ENCODE results near the gene MCOLN3. TPM values are rescaled to one million over a fixed set of nuclear protein-coding genes. Genes with fewer than 3 reads are reported as not detected.
A peak's percentile ranks its signal among the peaks of the same experiment; 100 is the strongest.

The MCOLN3 gene
- total RNA-seq, 3 donors from 2014 or later = 0.80 to 2.3 (median 2.2) TPM

GRCh38 chr1:85070972-85071492, 22.7 kb upstream of the MCOLN3 start:
- no peak for DNase-seq
- no peaks in the 10 kb centered on the region for H3K4me1 ChIP-seq (ENCODE audit: low read depth)
- no peaks in the 10 kb centered on the region for H3K36me3 ChIP-seq (ENCODE audit: low read depth)
- ATAC-seq = no peak
- TF ChIP-seq CTCF (IDR thresholded peaks at IDR 0.05) = no peak
- intact Hi-C loops (cut with DNase I, micrococcal nuclease) = no loop called here
- no peaks in the 10 kb centered on the region for H3K9me3 ChIP-seq
- H3K4me3 ChIP-seq = no peak overlapping the region

GRCh38 chr1:85068846-85069245, 20.5 kb upstream of the MCOLN3 start:
- DNase-seq (no peak), ATAC-seq (no peak)
- Histone ChIP-seq H3K4me1 (ENCODE audit: low read depth) (no peaks in the 10 kb centered on the region), H3K36me3 (ENCODE audit: low read depth) (no peaks in the 10 kb centered on the region), H3K9me3 (no peaks in the 10 kb centered on the region), H3K4me3 (no peak overlapping the region)
- no peak for TF ChIP-seq CTCF (IDR thresholded peaks at IDR 0.05)
- intact Hi-C loops (cut with DNase I, micrococcal nuclease) = no loop called here

- no peak for TF ChIP-seq CTCF (IDR thresholded peaks at IDR 0.05)
- DNase-seq = no peak
- no peaks in the 10 kb centered on the region for H3K9me3 ChIP-seq
- H3K36me3 ChIP-seq (ENCODE audit: low read depth) = no peaks in the 10 kb centered on the region
- no peak overlapping the region for H3K4me3 ChIP-seq
- no peaks in the 10 kb centered on the region for H3K4me1 ChIP-seq (ENCODE audit: low read depth)
- intact Hi-C loops (cut with DNase I, micrococcal nuclease) = no loop called here
- no peak for ATAC-seq
Measured at GRCh38 chr1:85065550-85065949, 17.2 kb upstream of the MCOLN3 start.

- ATAC-seq = peak; percentile 8
- Histone ChIP-seq H3K4me3 (no peak overlapping the region), H3K36me3 (ENCODE audit: low read depth) (no peaks in the 10 kb centered on the region), H3K4me1 (ENCODE audit: low read depth) (no peaks in the 10 kb centered on the region), H3K9me3 (no peaks in the 10 kb centered on the region)
- no peak for TF ChIP-seq CTCF (IDR thresholded peaks at IDR 0.05)
- no peak for DNase-seq
- intact Hi-C loops (cut with DNase I, micrococcal nuclease) = no loop called here
Measured at GRCh38 chr1:85062425-85063026, 14.2 kb upstream of the MCOLN3 start.

GRCh38 chr1:85061711-85062424, 13.6 kb upstream of the MCOLN3 start:
- intact Hi-C loops (cut with DNase I, micrococcal nuclease) = no loop called here
- Histone ChIP-seq H3K9me3 (no peaks in the 10 kb centered on the region), H3K4me1 (ENCODE audit: low read depth) (no peaks in the 10 kb centered on the region), H3K36me3 (ENCODE audit: low read depth) (no peaks in the 10 kb centered on the region), H3K4me3 (peak overlapping the region; percentile 0)
- no peak for TF ChIP-seq CTCF (IDR thresholded peaks at IDR 0.05)
- DNase-seq (peak; percentile 71 to 97 (median 78)), ATAC-seq (peak; percentile 100)
